HL-60 (cell line): Measurements from ENCODE around the gene EPB41L3.

Experiments used
- DNase-seq, 2 experiments: peaks; one replicate each; pipeline ENCODE4 v3.0.0-alpha.2; 2010 to 2020; ENCODE audit warnings: low read depth in 1 of 2, low spot score in 1 of 2
- H3K27ac ChIP-seq: fragments of 250-450 bp; sonication (Bioruptor Pico); replicated peaks from 2 replicates; pipeline ENCODE4 v1.5.1; 2020; ENCODE audit warnings: mild to moderate bottlenecking, moderate library complexity
- H3K27me3 ChIP-seq: fragments of 250-450 bp; sonication (Bioruptor Pico); 2 replicates; pipeline ENCODE4 v1.5.1; 2021; ENCODE audit warnings: mild to moderate bottlenecking, moderate library complexity; ENCODE audit not compliant: insufficient read depth, poor library complexity, severe bottlenecking
- H3K4me3 ChIP-seq: replicated peaks from 2 replicates; pipeline ENCODE4 v1.5.1; 2011; ENCODE audit warnings: mild to moderate bottlenecking, control low read depth, low read length; ENCODE audit not compliant: insufficient read depth
- CTCF ChIP-seq: IDR thresholded peaks from one replicate; pipeline ENCODE4 v1.5.1; 2011; ENCODE audit warnings: low read length, control low read depth, inconsistent platforms; ENCODE audit not compliant: insufficient read depth
- GABPA ChIP-seq: IDR thresholded peaks from 2 replicates; pipeline ENCODE4 v1.6.1; 2012; ENCODE audit warnings: low read depth
- POLR2AphosphoS5 ChIP-seq: IDR thresholded peaks from 2 replicates; pipeline ENCODE4 v1.6.1; 2012; ENCODE audit warnings: low read depth
- REST ChIP-seq: IDR thresholded peaks from 2 replicates; pipeline ENCODE4 v1.6.1; 2012; ENCODE audit warnings: low read depth; ENCODE audit not compliant: insufficient replicate concordance
- SPI1 ChIP-seq: IDR thresholded peaks from 2 replicates; pipeline ENCODE4 v1.6.1; 2012; ENCODE audit warnings: low read depth, mild to moderate bottlenecking, borderline replicate concordance

Gene EPB41L3

GRCh38 chr18:5451150-5451549 is 92.6 kb downstream of the EPB41L3 start:
- no peak for TF ChIP-seq GABPA
- no peak for TF ChIP-seq POLR2AphosphoS5
- TF ChIP-seq CTCF, result no peak
- no peak for TF ChIP-seq REST
- TF ChIP-seq SPI1, result no peak
- DNase-seq, result no peak
- no peak overlapping the region for H3K4me3 ChIP-seq

GRCh38 chr18:5449858-5450509 is 93.8 kb downstream of the EPB41L3 start:
- Histone ChIP-seq H3K27me3 (no peaks in the 10 kb centered on the region), H3K4me3 (no peak overlapping the region), H3K27ac (no peak overlapping the region)
- DNase-seq, result no peak
- TF ChIP-seq POLR2AphosphoS5 (no peak), CTCF (no peak), GABPA (no peak), SPI1 (peak; percentile 77), REST (no peak)

More at GRCh38 chr18:5451150-5451549, 92.6 kb downstream of the EPB41L3 start:
- H3K27ac ChIP-seq, result no peak overlapping the region
- H3K27me3 ChIP-seq, result no peaks in the 10 kb centered on the region

GRCh38 chr18:5447442-5447841 is 96.4 kb downstream of the EPB41L3 start:
- TF ChIP-seq GABPA (no peak), REST (no peak), SPI1 (no peak), POLR2AphosphoS5 (no peak), CTCF (no peak)
- H3K4me3 ChIP-seq, result no peak overlapping the region
- no peaks in the 10 kb centered on the region for H3K27me3 ChIP-seq
- peak overlapping the region; percentile 46 for H3K27ac ChIP-seq
- peak in 1 of 2 experiments; percentile 89 for DNase-seq
